ENCODE measurements around the gene CLDN24. TPM values are rescaled to one million over a fixed set of nuclear protein-coding genes. Genes with fewer than 3 reads are reported as not detected.

Gene CLDN24
- total RNA-seq, 4 donors from 2014 or later, result not detected

- intact Hi-C loops (cut with DNase I; ENCODE audit: low total_unique reads) (no loop called here), in situ Hi-C loops (cut with MboI; ENCODE audit: low pct_ligation_motif_present in 1 of 4, low pct_unique_long_range_greater_than_20kb in 1 of 4, low sequenced_read_pairs in 3 of 4) (no loop called here)
- H3K9me3 ChIP-seq, result no peaks in the 10 kb centered on the region
- TF ChIP-seq POLR2A (IDR thresholded peaks at IDR 0.05) (no peak), EP300 (IDR thresholded peaks at IDR 0.05; ENCODE audit: low read depth) (no peak), POLR2AphosphoS5 (IDR thresholded peaks at IDR 0.05) (no peak)
- TF ChIP-seq, protein P1, sequence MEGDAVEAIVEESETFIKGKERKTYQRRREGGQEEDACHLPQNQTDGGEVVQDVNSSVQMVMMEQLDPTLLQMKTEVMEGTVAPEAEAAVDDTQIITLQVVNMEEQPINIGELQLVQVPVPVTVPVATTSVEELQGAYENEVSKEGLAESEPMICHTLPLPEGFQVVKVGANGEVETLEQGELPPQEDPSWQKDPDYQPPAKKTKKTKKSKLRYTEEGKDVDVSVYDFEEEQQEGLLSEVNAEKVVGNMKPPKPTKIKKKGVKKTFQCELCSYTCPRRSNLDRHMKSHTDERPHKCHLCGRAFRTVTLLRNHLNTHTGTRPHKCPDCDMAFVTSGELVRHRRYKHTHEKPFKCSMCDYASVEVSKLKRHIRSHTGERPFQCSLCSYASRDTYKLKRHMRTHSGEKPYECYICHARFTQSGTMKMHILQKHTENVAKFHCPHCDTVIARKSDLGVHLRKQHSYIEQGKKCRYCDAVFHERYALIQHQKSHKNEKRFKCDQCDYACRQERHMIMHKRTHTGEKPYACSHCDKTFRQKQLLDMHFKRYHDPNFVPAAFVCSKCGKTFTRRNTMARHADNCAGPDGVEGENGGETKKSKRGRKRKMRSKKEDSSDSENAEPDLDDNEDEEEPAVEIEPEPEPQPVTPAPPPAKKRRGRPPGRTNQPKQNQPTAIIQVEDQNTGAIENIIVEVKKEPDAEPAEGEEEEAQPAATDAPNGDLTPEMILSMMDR (IDR thresholded peaks at IDR 0.05), result no peak
- H3K27ac ChIP-seq, result no peak overlapping the region
- DNase-seq, result no peak
- no peak overlapping the region for H3K4me3 ChIP-seq
- no peaks in the 10 kb centered on the region for H3K36me3 ChIP-seq
- H3K4me1 ChIP-seq, result no peaks in the 10 kb centered on the region
- H3K27me3 ChIP-seq, result no peaks in the 10 kb centered on the region
- WGBS, 2 donors (ENCODE audit: low coverage in 1 of 2), result 85 to 88% methylated on average over 1 to 13 of the region's 13 CpGs
Measured at GRCh38 chr4:183358215-183358755, 36.1 kb upstream of the CLDN24 start.

- Histone ChIP-seq H3K27ac (no peak overlapping the region), H3K36me3 (no peaks in the 10 kb centered on the region), H3K4me3 (no peak overlapping the region), H3K4me1 (no peaks in the 10 kb centered on the region), H3K9me3 (no peaks in the 10 kb centered on the region), H3K27me3 (no peaks in the 10 kb centered on the region)
- in situ Hi-C loops (cut with MboI; ENCODE audit: low pct_ligation_motif_present in 1 of 4, low pct_unique_long_range_greater_than_20kb in 1 of 4, low sequenced_read_pairs in 3 of 4), result no loop called here
- TF ChIP-seq EP300 (IDR thresholded peaks at IDR 0.05; ENCODE audit: low read depth), result no peak
- no peak for TF ChIP-seq POLR2A (IDR thresholded peaks at IDR 0.05)
- TF ChIP-seq, protein P1 (IDR thresholded peaks at IDR 0.05), result no peak
- no peak for TF ChIP-seq POLR2AphosphoS5 (IDR thresholded peaks at IDR 0.05)
- 60 to 84% methylated on average over 1 to 20 of the region's 20 CpGs for WGBS, 2 donors (ENCODE audit: low coverage in 1 of 2)
- intact Hi-C loops (cut with DNase I; ENCODE audit: low total_unique reads), result no loop called here
- no peak for DNase-seq
Measured at GRCh38 chr4:183356931-183357675, 34.9 kb upstream of the CLDN24 start.

DNA sequence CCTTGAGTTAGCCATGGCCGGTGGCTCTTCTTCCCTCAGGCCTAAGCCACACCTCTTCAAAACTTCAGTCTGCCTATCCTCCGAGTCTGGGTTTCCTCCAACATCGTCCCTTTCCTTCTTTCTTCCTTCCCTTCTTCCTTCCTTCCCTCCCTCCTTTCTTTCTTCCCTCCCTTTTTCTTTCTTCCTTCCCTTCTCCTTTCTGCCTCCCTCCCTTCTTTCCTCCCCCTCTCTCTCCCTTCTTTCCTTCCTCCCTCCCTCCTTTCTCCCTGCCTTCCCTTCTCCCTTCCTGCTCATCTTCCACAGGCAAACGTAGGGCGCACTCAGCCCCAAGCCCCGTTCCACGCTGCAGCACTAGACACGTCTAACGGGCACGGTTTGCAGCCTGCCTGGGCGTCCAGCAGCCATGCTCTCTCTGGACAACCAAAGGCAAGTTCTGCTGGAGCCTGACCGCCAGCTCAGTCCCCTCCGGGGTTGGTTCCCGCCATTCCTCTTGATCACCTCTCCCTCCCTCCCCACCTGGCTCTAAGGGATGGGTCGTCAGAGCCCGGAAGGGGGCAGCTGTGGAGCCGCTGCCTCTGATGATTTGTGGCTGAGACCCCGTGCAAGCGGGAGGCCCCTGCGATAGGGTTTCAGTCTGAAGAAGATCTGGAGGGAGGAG is 34.1 kb upstream of the CLDN24 start:
- no peaks in the 10 kb centered on the region for H3K27me3 ChIP-seq
- 88 to 95% methylated on average over 3 to 20 of the region's 20 CpGs for WGBS, 2 donors (ENCODE audit: low coverage in 1 of 2)
- TF ChIP-seq POLR2A (IDR thresholded peaks at IDR 0.05), result no peak
- TF ChIP-seq, protein P1 (IDR thresholded peaks at IDR 0.05), result no peak
- TF ChIP-seq EP300 (IDR thresholded peaks at IDR 0.05; ENCODE audit: low read depth), result no peak
- no peak for TF ChIP-seq POLR2AphosphoS5 (IDR thresholded peaks at IDR 0.05)

GRCh38 chr4:183355405-183355804 is 33.2 kb upstream of the CLDN24 start:
- 29 to 59% methylated on average over 4 of the region's 4 CpGs for WGBS, 2 donors (ENCODE audit: low coverage in 1 of 2)
- H3K4me3 ChIP-seq, result no peak overlapping the region
- intact Hi-C loops (cut with DNase I; ENCODE audit: low total_unique reads) (no loop called here), in situ Hi-C loops (cut with MboI; ENCODE audit: low pct_ligation_motif_present in 1 of 4, low pct_unique_long_range_greater_than_20kb in 1 of 4, low sequenced_read_pairs in 3 of 4) (no loop called here)
- H3K4me1 ChIP-seq, result no peaks in the 10 kb centered on the region
- no peaks in the 10 kb centered on the region for H3K27me3 ChIP-seq
- H3K36me3 ChIP-seq, result no peaks in the 10 kb centered on the region
- no peaks in the 10 kb centered on the region for H3K9me3 ChIP-seq
- TF ChIP-seq POLR2A (IDR thresholded peaks at IDR 0.05) (no peak), POLR2AphosphoS5 (IDR thresholded peaks at IDR 0.05) (no peak), EP300 (IDR thresholded peaks at IDR 0.05; ENCODE audit: low read depth) (no peak)
- TF ChIP-seq, protein P1 (IDR thresholded peaks at IDR 0.05), result no peak
- DNase-seq, result no peak
- H3K27ac ChIP-seq, result no peak overlapping the region

More for the DNA sequence above, 34.1 kb upstream of the CLDN24 start:
- intact Hi-C loops (cut with DNase I; ENCODE audit: low total_unique reads), result no loop called here
- no peak for DNase-seq
- no peak overlapping the region for H3K4me3 ChIP-seq
- no peaks in the 10 kb centered on the region for H3K4me1 ChIP-seq
- H3K27ac ChIP-seq, result no peak overlapping the region
- no peaks in the 10 kb centered on the region for H3K36me3 ChIP-seq
- in situ Hi-C loops (cut with MboI; ENCODE audit: low pct_ligation_motif_present in 1 of 4, low pct_unique_long_range_greater_than_20kb in 1 of 4, low sequenced_read_pairs in 3 of 4), result no loop called here
- H3K9me3 ChIP-seq, result no peaks in the 10 kb centered on the region

Measured in transverse colon (tissue), 4 donors.